GM04504 (cell line): Measurements from ENCODE around the gene KTN1.

Experiments
- DNase-seq: peaks from one replicate; pipeline ENCODE4 v3.0.0-alpha.2; 2012; ENCODE audit warnings: low read depth

The KTN1 gene

GRCh38 chr14:55715889-55716288, 135.9 kb downstream of the KTN1 start:
- DNase-seq, result peak; percentile 79

GRCh38 chr14:55717621-55718020, 137.6 kb downstream of the KTN1 start:
- no peak for DNase-seq

GRCh38 chr14:55718551-55718950, 138.5 kb downstream of the KTN1 start:
- no peak for DNase-seq

- DNase-seq, result no peak
These were observed 140.8 kb downstream of the KTN1 start for GRCh38 chr14:55720796-55721195.

GRCh38 chr14:55721353-55721752, 141.3 kb downstream of the KTN1 start:
- peak; percentile 58 for DNase-seq

GRCh38 chr14:55722054-55722453, 142.0 kb downstream of the KTN1 start:
- no peak for DNase-seq

- no peak for DNase-seq
These were observed 144.7 kb downstream of the KTN1 start for GRCh38 chr14:55724736-55725135.

- no peak for DNase-seq
These were observed 150.7 kb downstream of the KTN1 start for GRCh38 chr14:55730592-55731310.

GRCh38 chr14:55731311-55731872, 151.4 kb downstream of the KTN1 start:
- DNase-seq, result no peak

GRCh38 chr14:55731881-55732498, 152.0 kb downstream of the KTN1 start:
- DNase-seq, result no peak

- DNase-seq, result no peak
These were observed 153.6 kb downstream of the KTN1 start for GRCh38 chr14:55733599-55733998.
